ENCODE data around the gene ADM5. TPM values are rescaled to one million over a fixed set of nuclear protein-coding genes. Genes with fewer than 3 reads are reported as not detected.

ADM5 gene
- total and polyA plus RNA-seq, 10 of the 15 experiments (the other 5 are each of a cell fraction or from before 2014, with no cell fraction given), result 0.05 to 6.0 (median 1.2) TPM; not detected in 1

GRCh38 chr19:49677231-49677900 lies 12.0 kb upstream of the ADM5 start, which contains the start of gene PRMT1:
TSS of gene PRMT1 (plus strand) at chr19:49677271. CDS start at chr19:49677281, 10 bp downstream.
- ATAC-seq (peak; percentile 17), FAIRE-seq (no peak), DNase-seq (ENCODE audit: low read depth, low spot score) (no peak)
- Histone ChIP-seq H4K20me1 (ENCODE audit: control insufficient read depth, insufficient read depth) (peaks cover 16% of the 10 kb centered on the region), H3K4me3 (peak within 1 kb of the TSS; percentile 100), H3K9ac (ENCODE audit: control insufficient read depth, insufficient read depth, low read length) (peak within 1 kb of the TSS; percentile 98), H3K4me1 (ENCODE audit: control insufficient read depth, insufficient read depth, low read length) (peaks cover 33% of the 10 kb centered on the region), H3K9me3 (replicated peaks; ENCODE audit: control insufficient read depth, insufficient read depth, low read length) (no peaks in the 10 kb centered on the region), H3K27me3 (replicated peaks in 1 of 2; ENCODE audit: control insufficient read depth in 2 of 2, insufficient read depth in 2 of 2, low read length in 1 of 2) (no peaks in the 10 kb centered on the region), H3K36me3 (ENCODE audit: control insufficient read depth in 2 of 2, insufficient read depth in 2 of 2, low read length in 1 of 2) (peaks cover 6 to 9% of the 10 kb centered on the region in 2 experiments), H3K27ac (ENCODE audit: control insufficient read depth, insufficient read depth) (peak within 1 kb of the TSS; percentile 99), H3K79me2 (ENCODE audit: control insufficient read depth, insufficient read depth, low read length) (peaks cover 47% of the 10 kb centered on the region), H3K4me2 (ENCODE audit: control insufficient read depth, insufficient read depth) (peak within 1 kb of the TSS; percentile 84), H2AFZ (ENCODE audit: control insufficient read depth, low read depth, low read length) (peak within 1 kb of the TSS; percentile 95)
- SMC1A ChIA-PET (ENCODE audit: uncharacterized antibody, unreplicated experiment), result interaction anchor here (1.4 to 2.7 kb wide), 5 partner anchors 37 to 192 kb away, joined by 3 to 11 read pairs (median 7); partner anchors contain the start of genes NOSIP, PRRG2 and RRAS
- 2% methylated on average over 43 of the region's 57 CpGs for WGBS (ENCODE audit: insufficient coverage, insufficient replicate concordance, low lambda C conversion rate, missing lambda C conversion rate)
- POLR2A ChIA-PET, result interaction anchor here (0.6 to 11.2 kb wide), 13 partner anchors 11 to 207 kb away, joined by 3 to 200 read pairs (median 8); partner anchors contain the start of genes AP2A1, BCL2L12, IRF3 and NOSIP
- no TSS peak for BruUV-seq (replicated peaks)
- intact Hi-C loops (cut with micrococcal nuclease; ENCODE audit: unreplicated experiment) (loop anchor here (2.0 to 5.0 kb wide), 3 partner anchors 85 to 190 kb away; partner anchors contain the start of genes PNKP and RPS11), in situ Hi-C loops (cut with MboI) (no loop called here)
- CTCF ChIA-PET, result interaction anchor here (0.7 to 10.5 kb wide), 5 partner anchors 11 to 130 kb away, joined by 3 to 130 read pairs (median 80); partner anchors contain the start of genes BCL2L12, IRF3, RRAS and SCAF1
- RAD21 ChIA-PET (ENCODE audit: unreplicated experiment), result interaction anchor here (0.5 to 8.6 kb wide), 12 partner anchors 12 to 234 kb away, joined by 3 to 131 read pairs (median 6); partner anchors contain the start of genes AP2A1, BCL2L12, IRF3 and NOSIP
- peak; percentile 96 for TF ChIP-seq LARP7 (IDR thresholded peaks at IDR 0.05)
- peak; percentile 51; the same call in 1 of the 2 replicates for TF ChIP-seq RUNX3 (IDR thresholded peaks at IDR 0.05; ENCODE audit: low read length)
- no peak for TF ChIP-seq SREBF1 (IDR thresholded peaks at IDR 0.05; ENCODE audit: low read length)
- 0 out of 2 replicates have a peak, but pooled peaks have one; percentile 59 for TF ChIP-seq POLR2AphosphoS2 (IDR thresholded peaks at IDR 0.05; ENCODE audit: low read depth, low read length)
- peak; percentile 70; the same call in 1 of the 2 replicates for TF ChIP-seq CBFB (IDR thresholded peaks at IDR 0.05; ENCODE audit: low read depth)
- no peak; the same call in 1 of the 2 replicates for TF ChIP-seq NBN (IDR thresholded peaks at IDR 0.05)
- TF ChIP-seq POLR2A (IDR thresholded peaks at IDR 0.05; ENCODE audit: low read depth, low read length), result peak; percentile 96
- TF ChIP-seq, protein P1, sequence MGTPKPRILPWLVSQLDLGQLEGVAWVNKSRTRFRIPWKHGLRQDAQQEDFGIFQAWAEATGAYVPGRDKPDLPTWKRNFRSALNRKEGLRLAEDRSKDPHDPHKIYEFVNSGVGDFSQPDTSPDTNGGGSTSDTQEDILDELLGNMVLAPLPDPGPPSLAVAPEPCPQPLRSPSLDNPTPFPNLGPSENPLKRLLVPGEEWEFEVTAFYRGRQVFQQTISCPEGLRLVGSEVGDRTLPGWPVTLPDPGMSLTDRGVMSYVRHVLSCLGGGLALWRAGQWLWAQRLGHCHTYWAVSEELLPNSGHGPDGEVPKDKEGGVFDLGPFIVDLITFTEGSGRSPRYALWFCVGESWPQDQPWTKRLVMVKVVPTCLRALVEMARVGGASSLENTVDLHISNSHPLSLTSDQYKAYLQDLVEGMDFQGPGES (IDR thresholded peaks at IDR 0.05), result no peak
- TF ChIP-seq ZSCAN29 (IDR thresholded peaks at IDR 0.05), result no peak
- TF ChIP-seq NKRF (conservative IDR thresholded peaks at IDR 0.05), result peak; percentile 97
- TF ChIP-seq, protein P2, sequence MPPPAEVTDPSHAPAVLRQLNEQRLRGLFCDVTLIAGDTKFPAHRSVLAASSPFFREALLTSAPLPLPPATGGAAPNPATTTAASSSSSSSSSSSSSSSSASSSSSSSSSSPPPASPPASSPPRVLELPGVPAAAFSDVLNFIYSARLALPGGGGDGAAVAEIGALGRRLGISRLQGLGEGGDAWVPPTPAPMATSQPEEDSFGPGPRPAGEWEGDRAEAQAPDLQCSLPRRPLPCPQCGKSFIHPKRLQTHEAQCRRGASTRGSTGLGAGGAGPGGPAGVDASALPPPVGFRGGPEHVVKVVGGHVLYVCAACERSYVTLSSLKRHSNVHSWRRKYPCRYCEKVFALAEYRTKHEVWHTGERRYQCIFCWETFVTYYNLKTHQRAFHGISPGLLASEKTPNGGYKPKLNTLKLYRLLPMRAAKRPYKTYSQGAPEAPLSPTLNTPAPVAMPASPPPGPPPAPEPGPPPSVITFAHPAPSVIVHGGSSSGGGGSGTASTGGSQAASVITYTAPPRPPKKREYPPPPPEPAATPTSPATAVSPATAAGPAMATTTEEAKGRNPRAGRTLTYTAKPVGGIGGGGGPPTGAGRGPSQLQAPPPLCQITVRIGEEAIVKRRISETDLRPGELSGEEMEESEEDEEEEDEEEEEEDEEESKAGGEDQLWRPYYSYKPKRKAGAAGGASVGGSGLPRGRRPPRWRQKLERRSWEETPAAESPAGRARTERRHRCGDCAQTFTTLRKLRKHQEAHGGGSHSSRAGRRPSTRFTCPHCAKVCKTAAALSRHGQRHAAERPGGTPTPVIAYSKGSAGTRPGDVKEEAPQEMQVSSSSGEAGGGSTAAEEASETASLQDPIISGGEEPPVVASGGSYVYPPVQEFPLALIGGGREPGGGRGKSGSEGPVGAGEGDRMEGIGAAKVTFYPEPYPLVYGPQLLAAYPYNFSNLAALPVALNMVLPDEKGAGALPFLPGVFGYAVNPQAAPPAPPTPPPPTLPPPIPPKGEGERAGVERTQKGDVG (CRISPR knock-in tag; IDR thresholded peaks at IDR 0.05), result no peak
- no peak for TF ChIP-seq RAD21 (IDR thresholded peaks at IDR 0.05; ENCODE audit: insufficient read depth, low read depth, low read length)
- TF ChIP-seq ZBED1 (IDR thresholded peaks at IDR 0.05; ENCODE audit: borderline replicate concordance), result no peak
- no peak for TF ChIP-seq NFYB (IDR thresholded peaks at IDR 0.05; ENCODE audit: insufficient read depth, low read depth, low read length)
- TF ChIP-seq CREM (IDR thresholded peaks at IDR 0.05; ENCODE audit: low read depth), result no peak
